GM12878 (cell line): ENCODE measurements around the gene PIK3C3. TPM values are rescaled to one million over a fixed set of nuclear protein-coding genes. Genes with fewer than 3 reads are reported as not detected.

Experiments
- ATAC-seq: fragments of 200-7000 bp; cut with Tn5 transposase; 3 replicates; pipeline ENCODE4 v1.9.1; 2020; ENCODE audit warnings: mild to moderate bottlenecking, moderate library complexity
- BruUV-seq: library from RNA; stranded (reverse); fragments of 400-500 nt; replicated peaks from 2 replicates; lab custom pipeline; 2021; lab: Mats Ljungman, UMichigan
- CTCF ChIA-PET: fragments of 300-600 bp; sonication (Branson Sonifier 250); formaldehyde crosslinking; extraction: SDS; loops from one replicate; lab custom pipeline; 2021; ENCODE audit warnings: inconsistent platforms; lab: Yijun Ruan, JAX
- POLR2A ChIA-PET: fragments of 350-600 bp; formaldehyde crosslinking; extraction: SDS; loops from one replicate; lab custom pipeline; 2021; ENCODE audit warnings: inconsistent platforms; lab: Charles Lee
- RAD21 ChIA-PET: fragments of 300-600 bp; sonication (Branson Sonifier 250); formaldehyde crosslinking; loops from one replicate; lab custom pipeline; 2023; ENCODE audit warnings: antibody characterized with exemption; ENCODE audit not compliant: unreplicated experiment; lab: Charles Lee
- SMC1A ChIA-PET: fragments of 300-600 bp; sonication (Branson Sonifier 250); formaldehyde crosslinking; loops from one replicate; lab custom pipeline; 2023; ENCODE audit not compliant: unreplicated experiment, uncharacterized antibody; lab: Charles Lee
- DNase-seq: peaks from one replicate; pipeline ENCODE4 v3.0.0-alpha.2; 2011; ENCODE audit warnings: low read depth, low spot score
- FAIRE-seq: peaks from 3 replicates; lab custom pipeline; 2011; peaks lifted over from hg19 to GRCh38; lab: Jason Lieb, UNC
- H2AFZ ChIP-seq: 2 replicates; pipeline ENCODE4 v1.6.0; 2011; ENCODE audit warnings: low read depth, low read length, control low read depth; ENCODE audit not compliant: control insufficient read depth
- H3K27ac ChIP-seq: 2 replicates; pipeline ENCODE4 v1.5.1; 2011; ENCODE audit warnings: control low read depth; ENCODE audit not compliant: control insufficient read depth, insufficient read depth
- H3K27me3 ChIP-seq, 2 experiments: replicated peaks in 1 of 2; 2 replicates each; pipeline versions ENCODE4 v1.6.0 to v1.6.1; 2011; ENCODE audit warnings: low read length in 1 of 2; ENCODE audit not compliant: control insufficient read depth in 2 of 2, insufficient read depth in 2 of 2
- H3K36me3 ChIP-seq, 2 experiments: 2 replicates each; pipeline ENCODE4 v1.5.1; 2011; ENCODE audit warnings: low read length in 1 of 2; ENCODE audit not compliant: control insufficient read depth in 2 of 2, insufficient read depth in 2 of 2
- H3K4me1 ChIP-seq: 2 replicates; pipeline ENCODE4 v1.6.1; 2011; ENCODE audit warnings: mild to moderate bottlenecking, low read length, moderate library complexity, mixed read lengths; ENCODE audit not compliant: control insufficient read depth, insufficient read depth
- H3K4me2 ChIP-seq: 2 replicates; pipeline ENCODE4 v1.6.0; 2011; ENCODE audit warnings: control low read depth; ENCODE audit not compliant: control insufficient read depth, insufficient read depth
- H3K4me3 ChIP-seq: fragments of 200-600 bp; sonication (generic); 2 replicates; pipeline ENCODE4 v1.5.1; 2016
- H3K79me2 ChIP-seq: 2 replicates; pipeline ENCODE4 v1.6.0; 2011; ENCODE audit warnings: low read length; ENCODE audit not compliant: control insufficient read depth, insufficient read depth
- H3K9ac ChIP-seq: 2 replicates; pipeline ENCODE4 v1.8.0; 2011; ENCODE audit warnings: low read length, control low read depth, mixed read lengths; ENCODE audit not compliant: control insufficient read depth, insufficient read depth
- H3K9me3 ChIP-seq: replicated peaks from 3 replicates; pipeline ENCODE4 v1.5.1; 2011; ENCODE audit warnings: mild to moderate bottlenecking, low read length; ENCODE audit not compliant: control insufficient read depth, insufficient read depth
- H4K20me1 ChIP-seq: 2 replicates; pipeline ENCODE4 v1.6.0; 2011; ENCODE audit not compliant: control insufficient read depth, insufficient read depth
- BCL11A ChIP-seq: IDR thresholded peaks from 2 replicates; pipeline ENCODE4 v1.6.1; 2011; ENCODE audit warnings: low read depth, low read length
- CBFB ChIP-seq: IDR thresholded peaks from 2 replicates; pipeline ENCODE4 v1.6.1; 2016; ENCODE audit warnings: antibody characterized with exemption, low read depth
- ETV6 ChIP-seq, 2 experiments: fragments of 450-650 bp in 1 of 2; IDR thresholded peaks in 1 of 2; conservative IDR thresholded peaks in 1 of 2; 2 replicates each; pipeline ENCODE4 v1.6.1; 2014; ENCODE audit warnings: antibody characterized with exemption in 1 of 2, borderline replicate concordance in 1 of 2, low read depth in 1 of 2, mild to moderate bottlenecking in 1 of 2, moderate library complexity in 1 of 2
- FOXM1 ChIP-seq: IDR thresholded peaks from 2 replicates; pipeline ENCODE4 v1.6.1; 2012; ENCODE audit warnings: low read depth, mild to moderate bottlenecking, inconsistent platforms, low read length, moderate library complexity
- POU2F2 ChIP-seq: IDR thresholded peaks from 3 replicates; pipeline ENCODE4 v1.6.1; 2011; ENCODE audit warnings: low read depth, mild to moderate bottlenecking, low read length, borderline replicate concordance
- RUNX3 ChIP-seq: IDR thresholded peaks from 2 replicates; pipeline ENCODE4 v1.6.1; 2012; ENCODE audit warnings: low read length, inconsistent platforms
- SIN3A ChIP-seq: IDR thresholded peaks from 2 replicates; pipeline ENCODE4 v1.6.1; 2012; ENCODE audit warnings: low read depth, low read length, improper control_type of control experiment
- SPI1 ChIP-seq: IDR thresholded peaks from 2 replicates; pipeline ENCODE4 v1.6.1; 2011; ENCODE audit warnings: low read depth, mild to moderate bottlenecking, low read length, moderate library complexity, borderline replicate concordance; ENCODE audit not compliant: insufficient read depth
- ZBED1 ChIP-seq: IDR thresholded peaks from 2 replicates; pipeline ENCODE4 v1.6.1; 2016; ENCODE audit warnings: borderline replicate concordance
- ZNF24 ChIP-seq: fragments of 450-650 bp; IDR thresholded peaks from 2 replicates; pipeline ENCODE4 v1.6.1; 2017; ENCODE audit warnings: antibody characterized with exemption, mild to moderate bottlenecking
- WGBS: methylation state at CpG from one replicate; pipeline ENCODE4 v1.1.6; 2016; ENCODE audit warnings: low lambda C conversion rate; ENCODE audit not compliant: insufficient replicate concordance, insufficient coverage; ENCODE audit errors: missing lambda C conversion rate; 5-methylcytosine and 5-hydroxymethylcytosine counted together
- in situ Hi-C: fragments of 300-500 bp; cut with MboI; formaldehyde crosslinking; loops from 9 replicates; pipeline ENCODE4 v1.14.3; 2018; ENCODE audit warnings: mixed read lengths
- intact Hi-C: fragments of 100-400 bp; cut with micrococcal nuclease; formaldehyde crosslinking; loops from one replicate; pipeline ENCODE4 v1.14.2; 2022; ENCODE audit not compliant: unreplicated experiment
- polyA plus RNA-seq, 11 experiments: library from polyadenylated mRNA; depleted of rRNA in 4 of 11; unstranded in 6 of 11; stranded (reverse) in 5 of 11; fragments of >200 nt; fragmentation: Nextera tagmentation in 4 of 11; fragmentation: Illumina TruSeq in 1 of 11; extraction: Ambion mirVana in 4 of 11; extraction: Trizol in 1 of 11; gene quantifications; 1 replicate in 1 of 11; 2 replicates in 10 of 11; pipeline versions ENCODE4 v1.2.1 to v1.2.3, GENCODE V29; 2011 to 2016; ENCODE audit warnings: inconsistent platforms in 2 of 11, missing spikeins in 2 of 11, low read depth in 1 of 11
- total RNA-seq, 4 experiments: library from RNA; depleted of rRNA in 3 of 4; stranded (reverse); fragments of >200 nt in 3 of 4; fragmentation: Illumina TruSeq in 1 of 4; extraction: Trizol in 1 of 4; gene quantifications; 2 replicates each; pipeline versions ENCODE4 v1.2.1 to v1.2.3, GENCODE V29; 2013 to 2021
- TF ChIP-seq, protein P1 (sequence below): IDR thresholded peaks from 2 replicates; pipeline ENCODE4 v1.6.1; 2011; ENCODE audit warnings: borderline replicate concordance, low read depth, mild to moderate bottlenecking, moderate library complexity, mixed read lengths, low read length; ENCODE audit not compliant: insufficient read depth; ENCODE audit errors: extremely low read length
- TF ChIP-seq, protein P2 (sequence below): fragments of 450-650 bp; IDR thresholded peaks from 2 replicates; pipeline ENCODE4 v1.6.1; 2018; ENCODE audit warnings: borderline replicate concordance, mild to moderate bottlenecking; ENCODE audit not compliant: partially characterized antibody
- TF ChIP-seq, protein P3 (sequence below): fragments of 450-650 bp; IDR thresholded peaks from 2 replicates; pipeline ENCODE4 v1.6.1; 2016; ENCODE audit warnings: mild to moderate bottlenecking
- TF ChIP-seq, protein P4 (sequence below): IDR thresholded peaks from 2 replicates; pipeline ENCODE4 v1.6.1; 2011; ENCODE audit warnings: low read depth, low read length, improper control_type of control experiment, borderline replicate concordance
- TF ChIP-seq, protein P5 (sequence below): IDR thresholded peaks from 2 replicates; pipeline ENCODE4 v1.6.1; 2011; ENCODE audit warnings: low read depth, mild to moderate bottlenecking, low read length, moderate library complexity, borderline replicate concordance; ENCODE audit errors: extremely low read depth

Gene PIK3C3
- total and polyA plus RNA-seq, 10 of the 15 experiments (the other 5 are each of a cell fraction or from before 2014, with no cell fraction given), result 14.4 to 131 (median 32.4) TPM

DNA sequence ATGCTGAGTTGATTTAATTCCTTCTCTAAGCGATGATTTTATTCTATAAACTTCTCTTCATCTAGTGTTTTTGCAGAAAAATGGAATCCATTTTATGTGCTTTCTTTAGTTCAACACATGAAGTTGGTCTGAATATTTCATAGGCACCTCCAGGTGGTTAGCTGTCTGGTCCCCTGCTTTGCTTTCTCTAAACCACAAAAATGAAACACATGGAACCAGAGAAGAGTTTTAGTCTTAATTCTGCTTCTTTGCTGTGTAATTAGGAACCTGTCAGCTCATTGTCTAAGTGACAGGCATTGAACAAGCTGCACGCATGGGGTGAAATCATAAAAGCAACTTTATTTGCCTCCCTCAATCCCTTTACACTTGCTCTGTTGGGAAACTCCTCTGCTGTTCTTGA is 150.4 kb downstream of the PIK3C3 start (continued):
- TF ChIP-seq, protein P1, sequence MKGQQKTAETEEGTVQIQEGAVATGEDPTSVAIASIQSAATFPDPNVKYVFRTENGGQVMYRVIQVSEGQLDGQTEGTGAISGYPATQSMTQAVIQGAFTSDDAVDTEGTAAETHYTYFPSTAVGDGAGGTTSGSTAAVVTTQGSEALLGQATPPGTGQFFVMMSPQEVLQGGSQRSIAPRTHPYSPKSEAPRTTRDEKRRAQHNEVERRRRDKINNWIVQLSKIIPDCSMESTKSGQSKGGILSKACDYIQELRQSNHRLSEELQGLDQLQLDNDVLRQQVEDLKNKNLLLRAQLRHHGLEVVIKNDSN, result no peak
- TF ChIP-seq POU2F2 (no peak), BCL11A (no peak), ZBED1 (no peak)

DNA sequence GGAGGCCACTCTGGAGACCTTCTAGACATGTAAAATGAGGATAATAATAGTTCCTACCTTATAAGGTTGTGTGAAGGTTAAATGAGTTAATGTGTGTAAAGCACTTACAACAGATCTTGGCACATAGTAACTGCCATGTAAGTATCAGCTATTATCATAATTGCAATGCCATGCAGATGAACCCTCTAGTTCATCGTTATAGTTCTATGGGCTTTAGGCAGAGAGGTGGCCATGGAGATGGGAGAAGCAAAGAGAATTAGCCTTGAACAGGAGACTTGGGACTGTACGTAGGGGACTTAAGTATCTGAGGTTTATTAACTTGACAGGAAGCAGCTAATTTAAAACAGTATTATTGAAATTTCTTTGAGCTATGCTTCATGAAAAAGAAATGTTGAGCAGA is 151.8 kb downstream of the PIK3C3 start:
- no peaks in the 10 kb centered on the region for H4K20me1 ChIP-seq
- H3K4me3 ChIP-seq, result no peak overlapping the region
- H3K9ac ChIP-seq, result no peak overlapping the region
- CTCF ChIA-PET, result interaction anchor here (1.0 to 2.9 kb wide), 7 partner anchors 8 to 1166 kb away, joined by 3 to 17 read pairs (median 4); no protein-coding TSS in a partner anchor
- no peaks in the 10 kb centered on the region for H3K4me1 ChIP-seq
- ATAC-seq (no peak), DNase-seq (no peak), FAIRE-seq (no peak)
- no peaks in the 10 kb centered on the region for H3K27me3 ChIP-seq
- no peaks in the 10 kb centered on the region for H3K79me2 ChIP-seq
- POLR2A ChIA-PET, result no interaction called here
- no peak overlapping the region for H3K4me2 ChIP-seq
- H3K36me3 ChIP-seq, result no peaks in the 10 kb centered on the region
- no peaks in the 10 kb centered on the region for H3K9me3 ChIP-seq
- H2AFZ ChIP-seq, result no peak overlapping the region
- WGBS, result 66% methylated on average over 2 of the region's 2 CpGs
- TF ChIP-seq BCL11A (no peak), CBFB (no peak), ETV6 (conservative IDR thresholded peaks at IDR 0.05 in 1 of 2, IDR thresholded peaks at IDR 0.05 in 1 of 2; ENCODE audit: borderline replicate concordance in 1 of 2, low read depth in 1 of 2) (no peak), SPI1 (no peak), SIN3A (no peak), ZNF24 (no peak), RUNX3 (no peak), FOXM1 (no peak)
- TF ChIP-seq, protein P2, sequence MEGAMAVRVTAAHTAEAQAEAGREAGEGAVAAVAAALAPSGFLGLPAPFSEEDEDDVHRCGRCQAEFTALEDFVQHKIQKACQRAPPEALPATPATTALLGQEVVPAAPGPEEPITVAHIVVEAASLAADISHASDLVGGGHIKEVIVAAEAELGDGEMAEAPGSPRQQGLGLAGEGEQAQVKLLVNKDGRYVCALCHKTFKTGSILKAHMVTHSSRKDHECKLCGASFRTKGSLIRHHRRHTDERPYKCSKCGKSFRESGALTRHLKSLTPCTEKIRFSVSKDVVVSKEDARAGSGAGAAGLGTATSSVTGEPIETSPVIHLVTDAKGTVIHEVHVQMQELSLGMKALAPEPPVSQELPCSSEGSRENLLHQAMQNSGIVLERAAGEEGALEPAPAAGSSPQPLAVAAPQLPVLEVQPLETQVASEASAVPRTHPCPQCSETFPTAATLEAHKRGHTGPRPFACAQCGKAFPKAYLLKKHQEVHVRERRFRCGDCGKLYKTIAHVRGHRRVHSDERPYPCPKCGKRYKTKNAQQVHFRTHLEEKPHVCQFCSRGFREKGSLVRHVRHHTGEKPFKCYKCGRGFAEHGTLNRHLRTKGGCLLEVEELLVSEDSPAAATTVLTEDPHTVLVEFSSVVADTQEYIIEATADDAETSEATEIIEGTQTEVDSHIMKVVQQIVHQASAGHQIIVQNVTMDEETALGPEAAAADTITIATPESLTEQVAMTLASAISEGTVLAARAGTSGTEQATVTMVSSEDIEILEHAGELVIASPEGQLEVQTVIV, result no peak
- TF ChIP-seq, protein P3, sequence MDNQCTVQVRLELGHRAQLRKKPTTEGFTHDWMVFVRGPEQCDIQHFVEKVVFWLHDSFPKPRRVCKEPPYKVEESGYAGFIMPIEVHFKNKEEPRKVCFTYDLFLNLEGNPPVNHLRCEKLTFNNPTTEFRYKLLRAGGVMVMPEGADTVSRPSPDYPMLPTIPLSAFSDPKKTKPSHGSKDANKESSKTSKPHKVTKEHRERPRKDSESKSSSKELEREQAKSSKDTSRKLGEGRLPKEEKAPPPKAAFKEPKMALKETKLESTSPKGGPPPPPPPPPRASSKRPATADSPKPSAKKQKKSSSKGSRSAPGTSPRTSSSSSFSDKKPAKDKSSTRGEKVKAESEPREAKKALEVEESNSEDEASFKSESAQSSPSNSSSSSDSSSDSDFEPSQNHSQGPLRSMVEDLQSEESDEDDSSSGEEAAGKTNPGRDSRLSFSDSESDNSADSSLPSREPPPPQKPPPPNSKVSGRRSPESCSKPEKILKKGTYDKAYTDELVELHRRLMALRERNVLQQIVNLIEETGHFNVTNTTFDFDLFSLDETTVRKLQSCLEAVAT, result no peak
- TF ChIP-seq, protein P4, sequence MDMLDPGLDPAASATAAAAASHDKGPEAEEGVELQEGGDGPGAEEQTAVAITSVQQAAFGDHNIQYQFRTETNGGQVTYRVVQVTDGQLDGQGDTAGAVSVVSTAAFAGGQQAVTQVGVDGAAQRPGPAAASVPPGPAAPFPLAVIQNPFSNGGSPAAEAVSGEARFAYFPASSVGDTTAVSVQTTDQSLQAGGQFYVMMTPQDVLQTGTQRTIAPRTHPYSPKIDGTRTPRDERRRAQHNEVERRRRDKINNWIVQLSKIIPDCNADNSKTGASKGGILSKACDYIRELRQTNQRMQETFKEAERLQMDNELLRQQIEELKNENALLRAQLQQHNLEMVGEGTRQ, result no peak
- TF ChIP-seq, protein P5, sequence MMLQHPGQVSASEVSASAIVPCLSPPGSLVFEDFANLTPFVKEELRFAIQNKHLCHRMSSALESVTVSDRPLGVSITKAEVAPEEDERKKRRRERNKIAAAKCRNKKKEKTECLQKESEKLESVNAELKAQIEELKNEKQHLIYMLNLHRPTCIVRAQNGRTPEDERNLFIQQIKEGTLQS, result no peak
- RAD21 ChIA-PET, result interaction anchor here (0.9 kb wide), 2 partner anchors 53 to 1165 kb away, joined by 3 to 5 read pairs; no protein-coding TSS in a partner anchor
- SMC1A ChIA-PET, result interaction anchor here (0.8 to 4.8 kb wide), 11 partner anchors 8 to 192 kb away, joined by 3 to 26 read pairs (median 3); no protein-coding TSS in a partner anchor
- no TSS peak for BruUV-seq
- in situ Hi-C loops, result loop anchor here (10.0 to 25.0 kb wide), 2 partner anchors 1168 to 1456 kb away; partner anchors contain the start of gene SYT4
- intact Hi-C loops, result no loop called here
- no peak overlapping the region for H3K27ac ChIP-seq
